ENCODE measurements around the gene PRKRIP1.
"Not testable (repeated sequence)": the region's sequence is repeated elsewhere in the genome, so short reads cannot be mapped to it uniquely, and the experiment has no call there.

- TF ChIP-seq POLR2A, CTCF (IDR thresholded peaks at IDR 0.05): not testable (repeated sequence)
Measured at GRCh38 chr7:102372796-102373195, 23.4 kb upstream of the PRKRIP1 start.
